Peyer's patch (tissue), 4 donors: ENCODE results near the gene PTPRM.

ENCODE experiments used
- POLR2A ChIP-seq, 2 donors: fragments of 450-650 bp; IDR thresholded peaks; one replicate each; pipeline ENCODE4 v1.5.1; 2017; ENCODE audit warnings: antibody characterized with exemption in 2 of 2, mild to moderate bottlenecking in 2 of 2, moderate library complexity in 2 of 2
- TF ChIP-seq, protein P1 (sequence below), 6 experiments: fragments of 450-650 bp in 4 of 6; fragments of 200-600 bp in 2 of 6; sonication (generic) in 1 of 6; IDR thresholded peaks; one replicate each; pipeline ENCODE4 v1.5.1; 2017 to 2019; ENCODE audit warnings: antibody characterized with exemption in 6 of 6, mild to moderate bottlenecking in 3 of 6, moderate library complexity in 1 of 6

DNA sequence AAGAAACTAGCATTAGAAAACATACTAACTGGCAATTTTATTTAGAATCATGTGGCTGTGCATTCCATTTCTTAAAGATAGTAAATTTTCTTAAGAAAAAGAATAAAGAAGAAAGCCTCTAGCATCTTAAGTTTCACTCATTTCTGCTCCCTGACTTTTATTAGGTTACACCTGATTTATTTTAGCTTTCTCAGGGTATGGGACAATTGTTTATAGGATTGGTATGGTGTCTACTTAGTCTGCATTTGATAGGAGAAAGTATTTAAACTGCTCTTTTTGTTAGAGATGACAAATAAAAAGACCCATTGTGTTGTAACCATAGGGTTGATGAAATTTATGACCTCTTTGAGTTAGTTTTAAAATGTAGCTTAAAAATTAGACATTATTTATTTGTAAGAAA, 115.2 kb downstream of the PTPRM start:
- TF ChIP-seq, protein P1, sequence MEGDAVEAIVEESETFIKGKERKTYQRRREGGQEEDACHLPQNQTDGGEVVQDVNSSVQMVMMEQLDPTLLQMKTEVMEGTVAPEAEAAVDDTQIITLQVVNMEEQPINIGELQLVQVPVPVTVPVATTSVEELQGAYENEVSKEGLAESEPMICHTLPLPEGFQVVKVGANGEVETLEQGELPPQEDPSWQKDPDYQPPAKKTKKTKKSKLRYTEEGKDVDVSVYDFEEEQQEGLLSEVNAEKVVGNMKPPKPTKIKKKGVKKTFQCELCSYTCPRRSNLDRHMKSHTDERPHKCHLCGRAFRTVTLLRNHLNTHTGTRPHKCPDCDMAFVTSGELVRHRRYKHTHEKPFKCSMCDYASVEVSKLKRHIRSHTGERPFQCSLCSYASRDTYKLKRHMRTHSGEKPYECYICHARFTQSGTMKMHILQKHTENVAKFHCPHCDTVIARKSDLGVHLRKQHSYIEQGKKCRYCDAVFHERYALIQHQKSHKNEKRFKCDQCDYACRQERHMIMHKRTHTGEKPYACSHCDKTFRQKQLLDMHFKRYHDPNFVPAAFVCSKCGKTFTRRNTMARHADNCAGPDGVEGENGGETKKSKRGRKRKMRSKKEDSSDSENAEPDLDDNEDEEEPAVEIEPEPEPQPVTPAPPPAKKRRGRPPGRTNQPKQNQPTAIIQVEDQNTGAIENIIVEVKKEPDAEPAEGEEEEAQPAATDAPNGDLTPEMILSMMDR (IDR thresholded peaks at IDR 0.05): no peak
- no peak for TF ChIP-seq POLR2A (IDR thresholded peaks at IDR 0.05)
